ENCODE measurements around the gene KAT5. TPM values are rescaled to one million over a fixed set of nuclear protein-coding genes. Genes with fewer than 3 reads are reported as not detected.
"Not testable (repeated sequence)": the region's sequence is repeated elsewhere in the genome, so short reads cannot be mapped to it uniquely, and the experiment has no call there.

KAT5 gene
- total RNA-seq, 2 experiments from 2014 or later = 56.5 to 65.1 TPM

DNA sequence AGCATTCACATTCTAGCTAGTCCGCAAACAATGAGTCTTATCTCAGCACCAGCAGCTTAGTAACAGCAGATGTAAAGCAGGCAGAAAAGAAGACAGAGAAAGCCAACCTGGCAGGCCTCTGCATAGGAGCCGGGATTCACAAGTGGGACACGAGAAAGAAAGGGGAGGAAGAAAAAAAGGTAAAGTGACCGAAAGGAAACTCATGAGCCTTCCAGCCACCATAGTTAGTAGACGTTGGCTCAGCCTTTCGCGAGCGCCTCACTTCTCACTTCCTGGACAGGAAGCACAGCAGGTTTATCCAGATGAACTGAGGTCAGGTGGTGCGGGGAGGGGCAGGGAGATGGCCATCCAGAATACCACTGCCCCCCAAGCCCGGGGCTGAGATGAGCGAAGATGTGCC lies 19.7 kb upstream of the KAT5 start:
- no peaks in the 10 kb centered on the region for H3K9me3 Mint-ChIP-seq (ENCODE audit: low read depth)
- DNase-seq (no peak), ATAC-seq (no peak)
- H3K4me1 Mint-ChIP-seq = no peaks in the 10 kb centered on the region
- no peak overlapping the region for H3K4me3 Mint-ChIP-seq
- ChIA-PET CTCF (interaction anchor here (0.7 to 1.1 kb wide), 2 partner anchors 8 to 13 kb away, joined by 3 read pairs; no protein-coding TSS in a partner anchor), POLR2A (interaction anchor here (0.7 kb wide), 1 partner anchor 310 kb away, joined by 6 read pairs; the partner anchor contains the start of gene BANF1)
- no peaks in the 10 kb centered on the region for H3K36me3 Mint-ChIP-seq (ENCODE audit: low read depth)
- H3K27ac Mint-ChIP-seq = peak overlapping the region; percentile 6
- intact Hi-C loops (cut with DNase I, micrococcal nuclease) = no loop called here
- H3K27me3 Mint-ChIP-seq = no peaks in the 10 kb centered on the region

DNA sequence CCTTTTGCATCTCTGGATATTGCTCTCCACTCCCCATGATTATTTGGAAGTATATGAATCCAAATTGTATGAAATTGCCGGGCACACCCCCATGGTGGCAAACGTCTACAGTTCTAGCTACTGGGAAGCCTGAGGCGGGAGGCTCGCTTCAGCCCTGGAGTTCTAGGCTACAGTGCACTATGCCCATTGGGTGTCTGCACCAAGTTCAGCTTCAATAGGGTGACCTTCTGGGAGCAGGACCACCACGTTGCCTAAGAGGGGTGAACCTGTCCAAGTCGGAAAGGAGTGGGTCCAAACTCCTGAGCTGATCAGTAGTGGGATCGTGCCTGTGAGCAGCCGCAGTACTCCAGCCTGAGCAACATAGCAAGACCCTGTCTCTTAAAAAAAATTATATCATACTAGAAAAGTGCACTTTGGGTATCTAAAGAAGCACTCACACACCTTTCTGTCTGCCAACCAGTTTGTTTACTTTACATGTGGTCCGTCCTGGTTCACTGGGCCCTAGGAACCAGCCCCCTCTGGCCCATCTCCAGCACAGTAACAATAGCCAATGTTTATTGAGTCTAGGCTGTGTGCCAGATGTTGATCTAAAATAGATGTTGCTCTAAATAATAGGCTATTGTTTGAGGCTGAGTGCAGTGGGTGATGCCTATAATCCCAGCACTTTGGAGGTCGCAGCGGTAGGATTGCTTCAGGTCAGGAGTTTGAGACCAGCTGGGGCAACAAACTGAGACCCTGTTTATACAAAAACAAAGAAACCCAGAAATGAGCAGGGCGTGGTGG lies 16.4 kb upstream of the KAT5 start:
- POLR2A ChIA-PET = no interaction called here
- ATAC-seq = no peak
- CTCF ChIA-PET = interaction anchor here (0.7 to 1.5 kb wide), 3 partner anchors 10 to 91 kb away, joined by 4 to 6 read pairs (median 5); no protein-coding TSS in a partner anchor
- intact Hi-C loops (cut with DNase I, micrococcal nuclease) = no loop called here
- Mint-ChIP-seq H3K4me3 (no peak overlapping the region), H3K36me3 (ENCODE audit: low read depth) (no peaks in the 10 kb centered on the region), H3K9me3 (ENCODE audit: low read depth) (no peaks in the 10 kb centered on the region), H3K27ac (no peak overlapping the region), H3K27me3 (no peaks in the 10 kb centered on the region), H3K4me1 (no peaks in the 10 kb centered on the region)
- no peak for DNase-seq

- ATAC-seq = no peak
- DNase-seq = no peak
- intact Hi-C loops (cut with DNase I, micrococcal nuclease) = no loop called here
- ChIA-PET CTCF (interaction anchor here (0.7 kb wide), 1 partner anchor 93 kb away, joined by 4 read pairs; no protein-coding TSS in a partner anchor), POLR2A (no interaction called here)
- Mint-ChIP-seq H3K4me1 (no peaks in the 10 kb centered on the region), H3K27me3 (no peaks in the 10 kb centered on the region), H3K4me3 (no peak overlapping the region), H3K36me3 (ENCODE audit: low read depth) (no peaks in the 10 kb centered on the region), H3K27ac (no peak overlapping the region), H3K9me3 (ENCODE audit: low read depth) (no peaks in the 10 kb centered on the region)
Measured at GRCh38 chr11:65696802-65697552, 15.1 kb upstream of the KAT5 start.

- DNase-seq (no peak), ATAC-seq (no peak)
- no peaks in the 10 kb centered on the region for H3K4me1 Mint-ChIP-seq
- CTCF ChIA-PET = interaction anchor here (0.7 kb wide), 2 partner anchors 124 to 290 kb away, joined by 3 to 4 read pairs; no protein-coding TSS in a partner anchor
- H3K4me3 Mint-ChIP-seq = no peak overlapping the region
- no peaks in the 10 kb centered on the region for H3K27me3 Mint-ChIP-seq
- POLR2A ChIA-PET = no interaction called here
- H3K9me3 Mint-ChIP-seq (ENCODE audit: low read depth) = no peaks in the 10 kb centered on the region
- intact Hi-C loops (cut with DNase I, micrococcal nuclease) = no loop called here
- H3K36me3 Mint-ChIP-seq (ENCODE audit: low read depth) = no peaks in the 10 kb centered on the region
- H3K27ac Mint-ChIP-seq = no peak overlapping the region
Measured at GRCh38 chr11:65698205-65698604, 13.8 kb upstream of the KAT5 start.

GRCh38 chr11:65699306-65699705 lies 12.7 kb upstream of the KAT5 start:
- Mint-ChIP-seq H3K27me3 (no peaks in the 10 kb centered on the region), H3K9me3 (ENCODE audit: low read depth) (no peaks in the 10 kb centered on the region), H3K4me3 (no peak overlapping the region), H3K27ac (no peak overlapping the region), H3K4me1 (no peaks in the 10 kb centered on the region), H3K36me3 (ENCODE audit: low read depth) (no peaks in the 10 kb centered on the region)
- DNase-seq = no peak
- ATAC-seq = no peak
- ChIA-PET POLR2A (no interaction called here), CTCF (interaction anchor here (0.5 to 0.7 kb wide), 2 partner anchors 47 to 373 kb away, joined by 3 to 4 read pairs; no protein-coding TSS in a partner anchor)
- intact Hi-C loops (cut with DNase I, micrococcal nuclease) = no loop called here

GRCh38 chr11:65700399-65700798 lies 11.7 kb upstream of the KAT5 start:
- CTCF ChIA-PET = no interaction called here
- no peak overlapping the region for H3K27ac Mint-ChIP-seq

DNA sequence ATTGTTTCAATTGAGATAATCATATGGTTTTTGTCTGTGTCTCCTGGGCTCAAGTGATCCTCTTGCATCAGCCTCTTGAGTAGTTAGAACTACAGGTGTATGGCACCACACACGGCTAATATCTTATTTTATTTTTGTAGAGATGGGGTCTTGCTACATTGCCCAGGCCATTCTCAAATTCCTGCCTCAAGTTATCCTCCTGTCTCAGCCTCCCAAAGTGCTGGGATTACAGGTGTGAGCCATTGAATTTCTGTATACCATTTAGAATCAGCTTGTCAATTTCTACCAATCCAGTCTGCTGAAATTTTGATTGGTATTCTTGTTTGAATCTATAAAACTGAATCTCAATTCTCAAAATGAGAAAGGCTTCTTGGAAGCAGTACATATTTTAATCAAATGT lies 10.4 kb upstream of the KAT5 start:
- Mint-ChIP-seq H3K9me3 (ENCODE audit: low read depth) (no peaks in the 10 kb centered on the region), H3K4me1 (peaks cover 1% of the 10 kb centered on the region), H3K4me3 (no peak overlapping the region), H3K27me3 (no peaks in the 10 kb centered on the region), H3K27ac (no peak overlapping the region), H3K36me3 (ENCODE audit: low read depth) (no peaks in the 10 kb centered on the region)
- DNase-seq (no peak), ATAC-seq (no peak)
- ChIA-PET CTCF (interaction anchor here (0.6 kb wide), 1 partner anchor 280 kb away, joined by 3 read pairs; no protein-coding TSS in a partner anchor), POLR2A (no interaction called here)
- intact Hi-C loops (cut with DNase I, micrococcal nuclease) = no loop called here

More at GRCh38 chr11:65700399-65700798, 11.7 kb upstream of the KAT5 start:
- POLR2A ChIA-PET = interaction anchor here (0.6 kb wide), 1 partner anchor 313 kb away, joined by 3 read pairs; no protein-coding TSS in a partner anchor
- H3K27me3 Mint-ChIP-seq = no peaks in the 10 kb centered on the region
- intact Hi-C loops (cut with DNase I, micrococcal nuclease) = no loop called here
- H3K9me3 Mint-ChIP-seq (ENCODE audit: low read depth) = no peaks in the 10 kb centered on the region
- no peaks in the 10 kb centered on the region for H3K36me3 Mint-ChIP-seq (ENCODE audit: low read depth)
- H3K4me3 Mint-ChIP-seq = no peak overlapping the region
- H3K4me1 Mint-ChIP-seq = no peaks in the 10 kb centered on the region
- no peak for ATAC-seq
- DNase-seq = no peak

GRCh38 chr11:65703846-65704245 lies 8.2 kb upstream of the KAT5 start:
- intact Hi-C loops (cut with DNase I, micrococcal nuclease) = no loop called here
- ChIA-PET POLR2A (no interaction called here), CTCF (interaction anchor here (0.6 to 2.6 kb wide), 7 partner anchors 8 to 128 kb away, joined by 3 to 7 read pairs (median 3); no protein-coding TSS in a partner anchor)

DNA sequence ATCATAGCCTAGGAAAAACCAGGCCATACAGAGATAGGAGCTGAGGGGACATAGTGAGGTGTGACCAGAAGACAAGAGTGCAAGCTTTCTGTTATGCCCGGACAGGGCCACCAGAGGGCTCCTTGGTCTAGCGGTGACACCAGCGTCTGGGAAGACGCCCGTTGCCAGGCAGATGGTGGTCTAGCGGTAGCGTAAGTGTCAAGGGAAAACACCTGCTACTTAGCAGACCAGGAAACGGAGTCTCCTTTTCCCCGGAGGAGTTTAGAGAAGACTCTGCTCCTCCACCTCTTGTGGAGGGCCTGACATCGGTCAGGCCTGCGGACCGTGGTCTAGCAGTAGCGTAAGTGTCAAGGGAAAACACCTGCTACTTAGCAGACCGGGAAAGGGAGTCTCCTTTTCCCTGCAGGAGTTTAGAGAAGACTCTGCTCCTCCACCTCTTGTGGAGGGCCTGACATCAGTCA lies 5.7 kb upstream of the KAT5 start:
- H3K27ac Mint-ChIP-seq; POLR2A ChIA-PET; H3K4me3 Mint-ChIP-seq; H3K9me3 Mint-ChIP-seq (ENCODE audit: low read depth); H3K27me3 Mint-ChIP-seq; H3K36me3 Mint-ChIP-seq (ENCODE audit: low read depth): not testable (repeated sequence)
- ATAC-seq = peak; percentile 32
- peaks cover 12% of the 10 kb centered on the region for H3K4me1 Mint-ChIP-seq
- peak; percentile 89 for DNase-seq
- intact Hi-C loops (cut with DNase I, micrococcal nuclease) = loop anchor here in 1 of 2 experiments (1.0 kb wide), 2 partner anchors 112 to 283 kb away; no protein-coding TSS in a partner anchor
- CTCF ChIA-PET = interaction anchor here (0.6 to 2.6 kb wide), 19 partner anchors 11 to 320 kb away, joined by 3 to 8 read pairs (median 3); partner anchors contain the start of genes CATSPER1 and MUS81

More at GRCh38 chr11:65703846-65704245, 8.2 kb upstream of the KAT5 start:
- H3K27me3 Mint-ChIP-seq = no peaks in the 10 kb centered on the region
- DNase-seq = no peak
- peaks cover 9% of the 10 kb centered on the region for H3K4me1 Mint-ChIP-seq
- H3K36me3 Mint-ChIP-seq (ENCODE audit: low read depth) = no peaks in the 10 kb centered on the region
- H3K9me3 Mint-ChIP-seq (ENCODE audit: low read depth) = no peaks in the 10 kb centered on the region
- H3K27ac Mint-ChIP-seq = no peak overlapping the region
- no peak overlapping the region for H3K4me3 Mint-ChIP-seq
- no peak for ATAC-seq

DNA sequence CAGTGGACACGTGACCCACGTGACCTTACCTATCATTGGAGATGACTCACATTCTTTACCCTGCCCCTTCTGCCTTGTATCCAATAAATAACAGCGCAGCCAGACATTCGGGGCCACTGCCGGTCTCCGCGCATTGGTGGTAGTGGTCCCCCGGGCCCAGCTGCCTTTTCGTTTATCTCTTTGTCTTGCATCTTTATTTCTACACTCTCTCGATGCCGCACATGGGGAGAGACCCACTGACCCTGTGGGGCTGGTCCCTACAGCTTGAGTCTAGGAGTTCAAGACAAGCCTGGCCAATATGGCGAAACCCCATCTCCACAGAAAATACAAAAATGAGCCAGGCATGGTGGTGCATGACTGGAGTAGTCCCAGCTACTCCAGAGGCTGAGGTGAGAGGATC lies 5.0 kb upstream of the KAT5 start:
- ATAC-seq; H3K27ac Mint-ChIP-seq; DNase-seq; H3K9me3 Mint-ChIP-seq (ENCODE audit: low read depth); H3K36me3 Mint-ChIP-seq (ENCODE audit: low read depth); intact Hi-C loops (cut with DNase I, micrococcal nuclease); H3K27me3 Mint-ChIP-seq; POLR2A ChIA-PET; H3K4me3 Mint-ChIP-seq: not testable (repeated sequence)
- peaks cover 12% of the 10 kb centered on the region for H3K4me1 Mint-ChIP-seq
- CTCF ChIA-PET = interaction anchor here (0.8 to 1.0 kb wide), 2 partner anchors 64 to 68 kb away, joined by 3 read pairs; no protein-coding TSS in a partner anchor

GRCh38 chr11:65708451-65708850 lies 3.6 kb upstream of the KAT5 start:
- ATAC-seq (no peak), DNase-seq (no peak)
- H3K9me3 Mint-ChIP-seq (ENCODE audit: low read depth) = no peaks in the 10 kb centered on the region
- ChIA-PET POLR2A (no interaction called here), CTCF (interaction anchor here (0.7 kb wide), 2 partner anchors 30 to 74 kb away, joined by 3 read pairs; no protein-coding TSS in a partner anchor)
- no peaks in the 10 kb centered on the region for H3K27me3 Mint-ChIP-seq
- H3K36me3 Mint-ChIP-seq (ENCODE audit: low read depth) = peaks cover 6% of the 10 kb centered on the region
- no peak overlapping the region for H3K4me3 Mint-ChIP-seq
- H3K27ac Mint-ChIP-seq = no peak overlapping the region
- intact Hi-C loops (cut with DNase I, micrococcal nuclease) = no loop called here
- H3K4me1 Mint-ChIP-seq = peaks cover 22% of the 10 kb centered on the region
